ENCODE data around the gene VAV2.
A peak's percentile ranks its signal among the peaks of the same experiment; 100 is the strongest.

The VAV2 gene

DNA sequence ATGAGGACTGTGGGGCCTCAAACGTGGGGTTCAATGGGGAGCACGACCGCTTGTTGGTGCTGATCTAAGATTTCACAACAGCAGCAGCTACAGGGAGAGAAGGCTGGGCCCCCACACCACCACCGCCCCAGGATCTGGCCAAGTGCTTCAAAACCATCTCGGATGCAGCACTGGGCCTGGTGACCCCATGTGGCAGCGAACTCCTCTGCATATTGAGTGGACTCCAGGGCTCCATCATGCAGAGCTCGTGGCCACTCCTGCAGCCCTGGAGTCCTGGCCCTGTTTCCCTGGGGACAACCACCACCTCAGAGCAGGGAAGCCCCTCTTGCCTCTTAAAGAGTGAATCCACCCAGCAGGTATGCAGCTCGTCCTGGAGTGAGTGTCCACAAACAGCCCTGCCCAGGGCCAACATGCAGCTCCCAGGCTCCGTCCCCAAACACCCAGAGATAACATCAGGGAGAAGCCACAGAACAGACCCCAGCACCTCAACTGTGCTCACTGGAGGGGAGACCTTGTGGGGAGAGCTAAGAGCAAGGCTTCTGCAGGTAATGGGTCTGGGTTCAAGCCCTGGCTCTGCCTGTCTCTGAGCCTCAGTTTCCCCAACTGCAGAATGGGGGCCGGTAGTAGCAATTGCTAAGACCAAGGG, 150.8 kb downstream of the VAV2 start:
- Mint-ChIP-seq H3K36me3 (ENCODE audit: low read depth) (no peaks in the 10 kb centered on the region), H3K9me3 (no peaks in the 10 kb centered on the region), H3K4me3 (no peak overlapping the region), H3K27me3 (no peaks in the 10 kb centered on the region), H3K27ac (no peak overlapping the region), H3K4me1 (ENCODE audit: low read depth) (no peaks in the 10 kb centered on the region)

DNA sequence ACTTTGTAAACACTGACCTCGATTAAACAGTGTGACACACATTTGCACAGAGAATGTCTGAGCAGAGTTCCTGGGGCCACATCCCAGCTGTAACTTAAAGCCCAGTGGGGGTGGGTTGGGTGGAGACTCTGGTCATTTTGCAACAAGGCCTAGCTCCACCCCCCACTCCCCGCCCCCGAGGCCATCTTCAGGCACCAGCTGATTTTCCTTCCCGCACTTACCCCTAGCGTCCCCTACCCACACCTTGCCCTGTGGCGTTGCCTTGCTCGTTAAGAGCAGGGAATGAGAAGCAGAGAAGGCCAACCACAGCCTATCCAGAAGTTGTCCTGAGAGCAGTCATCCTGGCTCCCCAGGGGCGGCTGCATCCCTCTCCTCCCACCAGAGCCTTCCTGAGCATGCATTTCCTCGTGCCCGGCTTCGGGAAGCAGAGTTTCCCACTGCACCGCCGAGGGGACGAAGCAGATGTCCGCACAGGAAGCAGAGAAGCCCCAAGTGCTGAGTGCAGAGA, 152.2 kb downstream of the VAV2 start:
- H3K27ac Mint-ChIP-seq = no peak overlapping the region
- no peaks in the 10 kb centered on the region for H3K27me3 Mint-ChIP-seq
- no peak overlapping the region for H3K4me3 Mint-ChIP-seq
- no peaks in the 10 kb centered on the region for H3K36me3 Mint-ChIP-seq (ENCODE audit: low read depth)
- H3K9me3 Mint-ChIP-seq = no peaks in the 10 kb centered on the region
- no peaks in the 10 kb centered on the region for H3K4me1 Mint-ChIP-seq (ENCODE audit: low read depth)

DNA sequence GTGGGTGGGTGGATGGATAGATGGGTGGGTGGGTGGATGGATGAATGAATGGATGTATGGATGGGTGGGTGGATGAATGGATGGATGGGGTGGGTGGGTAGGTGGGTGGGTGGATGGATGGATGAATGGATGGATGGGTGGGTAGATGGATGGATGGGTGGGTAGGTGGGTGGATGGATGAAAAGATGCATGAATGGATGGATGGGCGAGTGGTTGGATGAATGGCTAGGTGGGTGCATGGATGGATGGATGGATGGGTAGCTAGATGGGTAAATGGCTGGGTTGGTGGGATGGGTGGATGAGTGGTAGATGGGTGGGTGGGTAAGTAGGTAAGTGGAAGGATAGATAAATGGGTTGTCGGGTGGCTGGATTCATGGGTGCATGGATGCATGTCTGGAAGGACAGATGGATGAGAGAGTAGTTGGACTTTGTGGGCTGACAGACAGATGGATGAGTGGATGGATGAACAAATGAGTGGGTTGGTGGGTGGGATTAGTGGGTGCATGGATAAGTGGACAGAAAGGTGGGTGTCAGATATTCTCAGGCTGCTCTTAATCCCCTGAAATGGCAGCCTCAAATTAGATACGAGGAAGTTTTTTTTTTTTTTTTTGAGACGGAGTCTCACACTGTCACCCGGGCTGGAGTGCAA, 153.1 kb downstream of the VAV2 start:
- Mint-ChIP-seq H3K9me3 (no peaks in the 10 kb centered on the region), H3K27me3 (no peaks in the 10 kb centered on the region), H3K4me3 (no peak overlapping the region), H3K4me1 (ENCODE audit: low read depth) (no peaks in the 10 kb centered on the region), H3K27ac (no peak overlapping the region), H3K36me3 (ENCODE audit: low read depth) (no peaks in the 10 kb centered on the region)

DNA sequence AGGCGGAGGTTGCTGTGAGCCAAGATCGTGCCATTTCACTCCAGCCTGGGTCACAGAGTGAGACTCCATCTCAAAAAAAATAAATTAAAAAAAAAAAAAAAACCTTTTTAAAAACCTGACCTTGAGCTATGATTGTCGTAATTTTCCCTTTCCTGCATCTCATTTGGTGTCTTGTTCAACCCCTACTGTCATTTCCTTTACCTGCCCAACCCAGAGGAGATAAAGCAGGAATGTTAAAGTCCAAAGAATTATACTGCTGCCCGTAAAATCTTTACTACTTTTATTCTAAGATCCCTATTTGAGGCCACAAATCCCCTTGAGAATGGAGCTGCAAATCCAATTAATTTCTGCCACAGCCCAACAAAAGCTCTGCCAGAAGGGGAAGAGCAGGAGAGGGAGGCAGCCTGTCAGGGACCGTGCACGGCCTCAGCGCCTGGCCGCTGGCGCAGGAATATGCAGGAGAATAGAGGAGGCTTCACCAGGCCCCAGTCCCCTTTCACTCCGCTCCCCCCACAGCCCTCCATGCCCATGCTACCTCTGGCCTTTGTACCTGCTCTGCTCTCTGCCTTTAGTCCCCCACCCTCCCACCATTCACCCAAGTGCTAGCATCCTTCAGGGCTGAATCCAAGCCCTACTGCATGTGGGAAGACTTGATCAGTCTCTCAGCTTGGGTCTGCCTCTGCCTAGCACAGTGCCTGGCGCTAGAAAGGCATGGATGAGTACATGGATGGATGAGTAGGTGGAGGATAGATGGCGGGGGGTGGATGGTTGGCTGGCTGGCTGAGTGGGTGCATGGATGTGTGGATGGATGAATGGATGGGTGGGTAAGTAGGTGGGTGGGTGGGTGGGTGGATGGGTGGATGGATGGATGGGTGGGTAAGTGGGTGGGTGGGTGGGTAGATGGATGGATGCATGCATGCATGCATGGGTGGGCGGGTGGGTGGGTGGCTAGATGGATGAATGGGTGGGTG, 154.2 kb downstream of the VAV2 start:
- H3K27ac Mint-ChIP-seq = no peak overlapping the region
- H3K4me1 Mint-ChIP-seq (ENCODE audit: low read depth) = no peaks in the 10 kb centered on the region
- H3K27me3 Mint-ChIP-seq = no peaks in the 10 kb centered on the region
- no peaks in the 10 kb centered on the region for H3K9me3 Mint-ChIP-seq
- H3K4me3 Mint-ChIP-seq = no peak overlapping the region
- no peaks in the 10 kb centered on the region for H3K36me3 Mint-ChIP-seq (ENCODE audit: low read depth)

DNA sequence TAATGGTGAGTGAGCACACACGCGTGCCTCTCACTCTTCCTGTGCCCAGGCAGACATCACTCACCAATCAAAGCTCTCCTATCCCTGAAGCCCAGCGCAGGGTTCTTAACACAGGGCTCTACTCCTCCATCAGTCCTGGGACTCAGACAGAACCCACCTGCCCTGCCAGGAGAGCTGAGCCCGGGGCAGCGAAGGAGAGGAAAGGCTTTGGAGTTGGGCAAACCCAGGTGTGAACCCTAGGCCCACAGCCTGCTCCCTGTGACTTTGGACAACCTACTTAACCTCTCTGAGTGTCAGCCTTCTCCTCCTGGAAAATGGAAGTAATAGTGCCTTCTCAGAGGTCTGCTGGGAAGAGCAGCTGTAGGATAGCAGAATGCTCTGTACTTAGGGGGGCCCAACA, 155.3 kb downstream of the VAV2 start:
- H3K36me3 Mint-ChIP-seq (ENCODE audit: low read depth) = no peaks in the 10 kb centered on the region
- no peak overlapping the region for H3K4me3 Mint-ChIP-seq
- H3K27ac Mint-ChIP-seq = no peak overlapping the region
- H3K9me3 Mint-ChIP-seq = no peaks in the 10 kb centered on the region
- H3K27me3 Mint-ChIP-seq = no peaks in the 10 kb centered on the region
- H3K4me1 Mint-ChIP-seq (ENCODE audit: low read depth) = no peaks in the 10 kb centered on the region

DNA sequence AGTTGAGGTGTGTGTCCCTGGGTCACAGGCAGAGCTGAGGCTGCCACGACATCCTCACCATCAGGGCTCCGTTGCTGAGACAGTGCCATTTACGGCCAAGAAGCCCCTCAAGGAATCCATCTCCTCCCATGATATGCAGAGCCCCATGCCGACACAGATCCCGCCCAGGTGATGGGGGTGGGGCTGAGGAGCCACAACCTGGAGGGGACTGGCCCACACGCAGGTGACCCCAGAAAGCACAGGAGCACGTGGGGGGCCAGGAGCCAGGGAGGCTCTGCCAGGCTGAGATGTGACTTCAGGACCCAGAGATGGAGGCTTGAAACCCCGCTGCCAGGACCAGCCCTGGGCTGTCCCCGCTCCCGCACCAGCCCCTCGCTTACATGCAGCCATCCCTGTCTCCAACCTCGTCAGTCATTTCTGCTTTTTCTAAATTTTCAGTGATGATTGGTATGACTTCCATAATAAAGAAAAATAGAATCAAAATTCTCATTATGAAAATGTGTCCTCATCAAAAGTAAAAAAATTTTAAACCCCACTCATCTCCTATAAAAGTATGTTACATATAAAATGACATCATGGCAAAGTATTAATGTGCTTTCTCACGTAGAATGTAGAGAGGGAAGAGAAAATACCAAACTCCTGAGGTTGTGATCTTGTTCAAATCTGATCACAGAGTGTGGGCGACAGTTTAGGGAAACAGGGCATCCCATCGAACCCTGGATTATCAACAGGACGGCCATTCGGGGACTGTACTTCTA, 155.9 kb downstream of the VAV2 start:
- Mint-ChIP-seq H3K27me3 (no peaks in the 10 kb centered on the region), H3K4me3 (no peak overlapping the region), H3K4me1 (ENCODE audit: low read depth) (no peaks in the 10 kb centered on the region), H3K27ac (no peak overlapping the region), H3K9me3 (no peaks in the 10 kb centered on the region), H3K36me3 (ENCODE audit: low read depth) (no peaks in the 10 kb centered on the region)

- Mint-ChIP-seq H3K36me3 (ENCODE audit: low read depth) (no peaks in the 10 kb centered on the region), H3K4me1 (ENCODE audit: low read depth) (peaks cover 3% of the 10 kb centered on the region), H3K9me3 (no peaks in the 10 kb centered on the region), H3K27ac (no peak overlapping the region), H3K4me3 (no peak overlapping the region), H3K27me3 (no peaks in the 10 kb centered on the region)
Observed at GRCh38 chr9:133835262-133835901, 156.7 kb downstream of the VAV2 start.

DNA sequence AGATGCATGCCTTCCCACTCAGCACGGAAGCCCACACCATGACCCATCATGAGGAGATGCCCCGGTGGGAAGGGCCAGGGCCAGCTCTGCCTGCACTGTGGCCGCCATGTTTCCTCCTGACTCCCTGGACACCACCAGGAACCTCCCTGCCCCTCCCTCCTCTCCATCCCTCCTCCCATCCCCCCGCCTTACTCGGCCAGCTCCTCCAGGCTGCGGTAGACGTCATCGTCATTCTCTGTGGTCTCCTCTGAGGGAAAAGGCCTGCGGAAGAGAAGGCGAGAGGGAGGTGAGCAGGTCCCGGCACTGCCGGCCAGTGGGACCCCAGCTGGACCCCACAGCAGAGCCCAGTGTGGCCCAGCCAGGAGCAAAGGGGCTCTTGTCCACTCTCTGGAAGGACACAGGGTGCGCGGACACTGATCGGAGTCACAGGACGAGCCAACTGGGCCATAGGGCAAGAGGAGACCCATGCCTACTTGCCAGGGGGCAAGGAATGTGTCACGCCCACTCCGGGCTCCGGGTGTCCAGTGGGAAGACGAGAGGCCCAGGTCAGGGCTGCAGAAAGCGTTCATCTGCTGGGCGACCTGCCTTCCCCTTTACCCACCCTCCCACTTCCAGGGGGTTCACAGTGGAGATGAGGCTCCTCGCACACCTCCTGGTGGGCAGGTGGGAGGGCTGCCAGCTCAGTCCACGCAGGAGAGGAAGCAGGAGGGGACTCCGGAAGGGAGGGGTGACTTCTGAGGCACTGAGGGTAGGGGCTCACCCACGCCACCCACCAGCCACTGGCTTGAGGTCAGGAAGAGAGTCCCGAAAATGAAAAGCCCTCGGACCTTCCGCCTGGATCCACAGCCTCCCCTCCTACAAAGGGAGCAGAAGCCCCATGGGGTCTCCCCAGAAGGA, 157.8 kb downstream of the VAV2 start:
- Mint-ChIP-seq H3K27ac (no peak overlapping the region), H3K36me3 (ENCODE audit: low read depth) (no peaks in the 10 kb centered on the region), H3K4me1 (ENCODE audit: low read depth) (peaks cover 7% of the 10 kb centered on the region), H3K9me3 (no peaks in the 10 kb centered on the region), H3K27me3 (no peaks in the 10 kb centered on the region), H3K4me3 (no peak overlapping the region)

GRCh38 chr9:133833388-133834025, 158.6 kb downstream of the VAV2 start:
- Mint-ChIP-seq H3K4me3 (no peak overlapping the region), H3K36me3 (ENCODE audit: low read depth) (no peaks in the 10 kb centered on the region), H3K4me1 (ENCODE audit: low read depth) (peaks cover 7% of the 10 kb centered on the region), H3K9me3 (no peaks in the 10 kb centered on the region), H3K27ac (no peak overlapping the region), H3K27me3 (no peaks in the 10 kb centered on the region)

- Mint-ChIP-seq H3K36me3 (ENCODE audit: low read depth) (no peaks in the 10 kb centered on the region), H3K4me1 (ENCODE audit: low read depth) (peaks cover 7% of the 10 kb centered on the region), H3K9me3 (no peaks in the 10 kb centered on the region), H3K4me3 (no peak overlapping the region), H3K27ac (no peak overlapping the region), H3K27me3 (no peaks in the 10 kb centered on the region)
Observed at GRCh38 chr9:133832877-133833276, 159.2 kb downstream of the VAV2 start.

GRCh38 chr9:133830711-133831110, 161.4 kb downstream of the VAV2 start:
- Mint-ChIP-seq H3K4me3 (no peak overlapping the region), H3K27me3 (no peaks in the 10 kb centered on the region), H3K36me3 (ENCODE audit: low read depth) (no peaks in the 10 kb centered on the region), H3K4me1 (ENCODE audit: low read depth) (peaks cover 7% of the 10 kb centered on the region), H3K9me3 (no peaks in the 10 kb centered on the region), H3K27ac (peak overlapping the region; percentile 38)

DNA sequence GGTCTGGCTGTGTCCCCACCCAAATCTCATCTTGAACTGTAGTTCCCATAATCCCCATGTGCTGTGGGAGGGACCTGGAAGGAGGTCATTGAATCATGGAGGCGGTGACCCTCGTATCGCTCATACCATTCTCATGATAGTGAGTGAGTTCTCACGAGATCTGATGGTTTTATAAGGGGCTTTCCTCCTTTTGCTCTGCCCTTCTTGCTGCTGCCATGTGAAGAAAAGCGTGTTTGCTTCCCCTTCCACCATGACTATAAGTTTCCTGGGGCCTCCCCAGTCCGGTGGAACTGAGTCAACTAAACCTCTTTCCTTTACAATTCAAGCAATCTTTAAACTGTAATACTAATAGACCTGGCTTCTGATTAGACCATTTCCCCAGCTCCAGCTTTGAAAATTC, 161.8 kb downstream of the VAV2 start:
- no peak overlapping the region for H3K4me3 Mint-ChIP-seq
- peaks cover 7% of the 10 kb centered on the region for H3K4me1 Mint-ChIP-seq (ENCODE audit: low read depth)
- no peaks in the 10 kb centered on the region for H3K9me3 Mint-ChIP-seq
- H3K27ac Mint-ChIP-seq = peak overlapping the region; percentile 38
- H3K27me3 Mint-ChIP-seq = no peaks in the 10 kb centered on the region
- no peaks in the 10 kb centered on the region for H3K36me3 Mint-ChIP-seq (ENCODE audit: low read depth)

DNA sequence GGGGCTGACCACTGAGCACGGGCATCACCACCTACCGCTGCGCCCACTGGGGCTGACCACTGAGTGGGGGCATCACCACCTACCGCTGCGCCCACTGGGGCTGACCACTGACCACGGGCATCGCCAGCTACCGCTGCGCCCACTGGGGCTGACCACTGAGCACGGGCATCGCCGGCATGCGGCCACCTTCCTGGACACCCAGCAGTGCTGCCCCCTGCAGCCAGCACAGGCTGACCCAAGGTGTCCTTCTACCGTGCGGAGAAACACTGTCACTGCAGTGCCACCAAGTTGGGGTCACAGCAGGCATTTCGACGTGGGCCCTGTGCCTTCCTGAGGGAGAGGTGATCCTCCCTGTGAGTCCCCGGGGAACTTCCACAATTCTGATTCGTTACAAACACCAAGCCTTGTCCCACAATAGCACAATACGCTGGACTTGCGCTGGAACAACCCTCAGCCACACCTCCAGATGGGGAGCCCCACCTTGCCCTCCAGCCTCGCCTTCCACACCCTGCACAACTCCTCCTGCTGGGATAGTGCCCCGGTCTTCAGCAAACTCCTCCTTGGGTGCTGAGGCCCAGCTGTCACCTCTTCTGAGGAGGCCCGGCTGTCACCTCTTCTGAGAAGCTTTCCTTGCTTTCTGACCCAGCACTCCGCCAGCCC, 163.7 kb downstream of the VAV2 start:
- Mint-ChIP-seq H3K36me3 (ENCODE audit: low read depth) (no peaks in the 10 kb centered on the region), H3K27ac (no peak overlapping the region), H3K27me3 (no peaks in the 10 kb centered on the region)

More for the DNA sequence above, 163.7 kb downstream of the VAV2 start:
- no peaks in the 10 kb centered on the region for H3K9me3 Mint-ChIP-seq
- peaks cover 8% of the 10 kb centered on the region for H3K4me1 Mint-ChIP-seq (ENCODE audit: low read depth)
- H3K4me3 Mint-ChIP-seq = no peak overlapping the region

Measured in stimulated activated naive CD8-positive, alpha-beta T cell treated with anti-CD3 and anti-CD28 coated beads, Interleukin-15, Interleukin-2, amounts not matched to agents 100 ng/mL and 50 ng/mL, for 24 hours (primary cell).